Panc1 (cell line): ENCODE data around the gene DNM3. TPM values are rescaled to one million over a fixed set of nuclear protein-coding genes. Genes with fewer than 3 reads are reported as not detected.
A peak's percentile ranks its signal among the peaks of the same experiment; 100 is the strongest.

Experiments
- ATAC-seq: fragments of 200-7000 bp; cut with Tn5 transposase; 2 replicates; pipeline ENCODE4 v1.9.1; 2020; ENCODE audit warnings: mild to moderate bottlenecking, moderate library complexity
- BruUV-seq: library from RNA; stranded (reverse); fragments of 400-500 nt; replicated peaks from 2 replicates; lab custom pipeline; 2021; lab: Mats Ljungman, UMichigan
- CTCF ChIA-PET: fragments of 300-600 bp; sonication (Branson Sonifier 250); formaldehyde crosslinking; loops from one replicate; lab custom pipeline; 2022; ENCODE audit warnings: antibody characterized with exemption; lab: Charles Lee
- POLR2A ChIA-PET: fragments of 300-600 bp; sonication (Branson Sonifier 250); formaldehyde crosslinking; loops from one replicate; lab custom pipeline; 2022; ENCODE audit warnings: antibody characterized with exemption; lab: Charles Lee
- DNase-seq: peaks from one replicate; pipeline ENCODE4 v3.0.0-alpha.2; 2010; ENCODE audit warnings: low read depth, low spot score
- H3K27ac ChIP-seq: 2 replicates; pipeline ENCODE4 v1.5.1; 2011; ENCODE audit warnings: mild to moderate bottlenecking, low read length, inconsistent platforms
- H3K27me3 ChIP-seq: fragments of 200-500 bp; sonication (Bioruptor generic); 2 replicates; pipeline ENCODE4 v1.6.0; 2014; ENCODE audit warnings: low read length, inconsistent platforms; ENCODE audit not compliant: control insufficient read depth, insufficient read depth
- H3K36me3 ChIP-seq: fragments of 200-500 bp; sonication (Bioruptor generic); 2 replicates; pipeline ENCODE4 v1.5.1; 2014; ENCODE audit warnings: inconsistent platforms, mild to moderate bottlenecking, low read length, moderate library complexity; ENCODE audit not compliant: control insufficient read depth, insufficient read depth
- H3K4me1 ChIP-seq: 2 replicates; pipeline ENCODE4 v1.5.1; 2011; ENCODE audit warnings: inconsistent platforms, mild to moderate bottlenecking, low read length, moderate library complexity; ENCODE audit not compliant: control insufficient read depth, insufficient read depth
- H3K4me3 ChIP-seq, 2 experiments: 2 replicates each; pipeline ENCODE4 v1.5.1; 2011 to 2012; ENCODE audit warnings: low read depth in 2 of 2, low read length in 2 of 2, mild to moderate bottlenecking in 2 of 2, inconsistent platforms in 1 of 2, moderate library complexity in 1 of 2
- H3K9me3 ChIP-seq: fragments of 200-500 bp; sonication (Bioruptor generic); 2 replicates; pipeline ENCODE4 v1.5.1; 2014; ENCODE audit warnings: low read depth, mild to moderate bottlenecking, inconsistent platforms, low read length, moderate library complexity; ENCODE audit not compliant: control insufficient read depth, insufficient read depth
- CTCF ChIP-seq: fragments of 450-650 bp; IDR thresholded peaks from 2 replicates; pipeline ENCODE4 v1.5.1; 2017; ENCODE audit warnings: mild to moderate bottlenecking
- POLR2AphosphoS5 ChIP-seq: IDR thresholded peaks from 2 replicates; pipeline ENCODE4 v1.6.1; 2012; ENCODE audit warnings: mild to moderate bottlenecking, low read depth, low read length, moderate library complexity
- REST ChIP-seq, 2 experiments: IDR thresholded peaks; 2 replicates each; pipeline ENCODE4 v1.6.1; 2011 to 2012; ENCODE audit warnings: low read depth in 2 of 2, control low read depth in 1 of 2, low read length in 1 of 2, mild to moderate bottlenecking in 1 of 2, moderate library complexity in 1 of 2; ENCODE audit not compliant: insufficient read depth in 1 of 2
- SIN3A ChIP-seq: IDR thresholded peaks from 2 replicates; pipeline ENCODE4 v1.6.1; 2012; ENCODE audit warnings: low read depth, mild to moderate bottlenecking, low read length, moderate library complexity, borderline replicate concordance; ENCODE audit not compliant: insufficient read depth
- TCF7L2 ChIP-seq: IDR thresholded peaks from 2 replicates; pipeline ENCODE4 v1.6.1; 2011; ENCODE audit warnings: mild to moderate bottlenecking, low read depth, low read length, inconsistent platforms
- in situ Hi-C: cut with HindIII; loops from 2 replicates; pipeline ENCODE4 v1.10.0; 2016; ENCODE audit warnings: low sequenced_read_pairs, low pct_unique_long_range_greater_than_20kb
- intact Hi-C: fragments of 100-400 bp; cut with micrococcal nuclease; formaldehyde crosslinking; loops from one replicate; pipeline ENCODE4 v1.10.0; 2022; ENCODE audit not compliant: unreplicated experiment
- total RNA-seq: library from RNA; stranded (reverse); gene quantifications from one replicate; pipeline ENCODE4 v1.2.1, GENCODE V29; 2021; ENCODE audit not compliant: unreplicated experiment

DNM3 gene
- total RNA-seq, 1 experiment from 2014 or later: 0.46 TPM

- no peaks in the 10 kb centered on the region for H3K36me3 ChIP-seq
- no TSS peak for BruUV-seq
- in situ Hi-C loops: no loop called here
- ChIA-PET CTCF (no interaction called here), POLR2A (no interaction called here)
- intact Hi-C loops: no loop called here
- peak overlapping the region; percentile 29; the same call in 1 of the 2 replicates for H3K27ac ChIP-seq
- H3K9me3 ChIP-seq: no peaks in the 10 kb centered on the region
- peaks cover 14% of the 10 kb centered on the region for H3K4me1 ChIP-seq
- H3K4me3 ChIP-seq: no peak overlapping the region
- DNase-seq (no peak), ATAC-seq (no peak)
- no peaks in the 10 kb centered on the region for H3K27me3 ChIP-seq
- TF ChIP-seq TCF7L2 (no peak), SIN3A (no peak), POLR2AphosphoS5 (no peak), CTCF (no peak), REST (IDR thresholded peaks at IDR 0.05; ENCODE audit: insufficient read depth in 1 of 2, low read depth in 2 of 2, low read length in 1 of 2) (no peak)
These were observed 334.9 kb downstream of the DNM3 start for GRCh38 chr1:172176206-172176605.

GRCh38 chr1:172177849-172178248 is 336.6 kb downstream of the DNM3 start:
- Histone ChIP-seq H3K27me3 (no peaks in the 10 kb centered on the region), H3K27ac (peak overlapping the region; percentile 52; the same call in 1 of the 2 replicates), H3K4me1 (peaks cover 30% of the 10 kb centered on the region), H3K36me3 (no peaks in the 10 kb centered on the region), H3K9me3 (no peaks in the 10 kb centered on the region), H3K4me3 (no peak overlapping the region)
- DNase-seq: no peak
- ATAC-seq: no peak
- intact Hi-C loops: no loop called here
- ChIA-PET CTCF (no interaction called here), POLR2A (no interaction called here)
- BruUV-seq: no TSS peak
- TF ChIP-seq POLR2AphosphoS5 (no peak), REST (IDR thresholded peaks at IDR 0.05; ENCODE audit: insufficient read depth in 1 of 2, low read depth in 2 of 2, low read length in 1 of 2) (no peak), SIN3A (no peak), TCF7L2 (no peak), CTCF (no peak)
- in situ Hi-C loops: no loop called here
